GM18873 (cell line): ENCODE results near the gene COG8.

Experiments used
- ATAC-seq: cut with Tn5 transposase; IDR thresholded peaks from one replicate; pipeline ENCODE4 v1.9.1; 2021; ENCODE audit warnings: mild to moderate bottlenecking, moderate library complexity, moderate number of reproducible peaks; ENCODE audit not compliant: unreplicated experiment, low FRiP score

The COG8 gene

GRCh38 chr16:69320740-69321073 is 18.7 kb downstream of the COG8 start:
- ATAC-seq, result no peak

- no peak for ATAC-seq
Observed at GRCh38 chr16:69319826-69320739, 19.3 kb downstream of the COG8 start.

GRCh38 chr16:69319381-69319780 is 20.0 kb downstream of the COG8 start:
- ATAC-seq, result no peak

- ATAC-seq, result no peak
Observed at GRCh38 chr16:69318911-69319289, 20.5 kb downstream of the COG8 start.

GRCh38 chr16:69318177-69318910 is 21.0 kb downstream of the COG8 start:
- ATAC-seq, result no peak

- no peak for ATAC-seq
Observed at GRCh38 chr16:69316595-69317034, 22.7 kb downstream of the COG8 start.

GRCh38 chr16:69315486-69316311 is 23.7 kb downstream of the COG8 start:
- no peak for ATAC-seq

GRCh38 chr16:69314534-69314933 is 24.8 kb downstream of the COG8 start:
- no peak for ATAC-seq

GRCh38 chr16:69313469-69313868 is 25.9 kb downstream of the COG8 start:
- ATAC-seq, result no peak

GRCh38 chr16:69311533-69312387 is 27.6 kb downstream of the COG8 start:
- ATAC-seq, result peak; percentile 37

GRCh38 chr16:69310653-69311532 is 28.5 kb downstream of the COG8 start, which contains the start of gene VPS4A:
Gene VPS4A, plus strand, starts transcription at chr16:69311350. Its CDS starts 162 bp downstream, at chr16:69311512.
- peak; percentile 81 for ATAC-seq

- no peak for ATAC-seq
Observed at GRCh38 chr16:69309316-69309715, 30.0 kb downstream of the COG8 start.

- no peak for ATAC-seq
Observed at GRCh38 chr16:69307856-69308255, 31.5 kb downstream of the COG8 start.

GRCh38 chr16:69307091-69307490 is 32.3 kb downstream of the COG8 start:
- no peak for ATAC-seq

- no peak for ATAC-seq
Observed at GRCh38 chr16:69306031-69306430, 33.3 kb downstream of the COG8 start.

- ATAC-seq, result no peak
Observed at GRCh38 chr16:69302301-69302700, 37.1 kb downstream of the COG8 start.

GRCh38 chr16:69301861-69302260 is 37.5 kb downstream of the COG8 start:
- ATAC-seq, result no peak

- ATAC-seq, result no peak
Observed at GRCh38 chr16:69301187-69301586, 38.2 kb downstream of the COG8 start.

GRCh38 chr16:69298261-69298660 is 41.1 kb downstream of the COG8 start:
- ATAC-seq, result no peak
